HG03139 (cell line): ENCODE results near the gene CCDC149.
"Not testable (repeated sequence)": the region's sequence is repeated elsewhere in the genome, so short reads cannot be mapped to it uniquely, and the experiment has no call there.

Source experiments
- ATAC-seq: cut with Tn5 transposase; IDR thresholded peaks from one replicate; pipeline ENCODE4 v1.9.1; 2021; ENCODE audit not compliant: unreplicated experiment

Gene CCDC149

GRCh38 chr4:24917076-24917856 is 4.4 kb upstream of the CCDC149 start:
- ATAC-seq: no peak

GRCh38 chr4:24915121-24915922 is 2.5 kb upstream of the CCDC149 start:
- no peak for ATAC-seq

- ATAC-seq: no peak
Observed at GRCh38 chr4:24914460-24914859, 1.6 kb upstream of the CCDC149 start.

- no peak for ATAC-seq
Observed at GRCh38 chr4:24913119-24913485, 260 bp upstream of the CCDC149 start.

GRCh38 chr4:24910499-24910898 is 2.3 kb downstream of the CCDC149 start:
- ATAC-seq: no peak

- ATAC-seq: not testable (repeated sequence)
Observed at GRCh38 chr4:24909606-24910005, 3.2 kb downstream of the CCDC149 start.

GRCh38 chr4:24897639-24898038 is 15.2 kb downstream of the CCDC149 start:
- no peak for ATAC-seq

- ATAC-seq: no peak
Observed at GRCh38 chr4:24896977-24897376, 15.9 kb downstream of the CCDC149 start.

- no peak for ATAC-seq
Observed at GRCh38 chr4:24896056-24896455, 16.8 kb downstream of the CCDC149 start.

- ATAC-seq: no peak
Observed at GRCh38 chr4:24895461-24895860, 17.4 kb downstream of the CCDC149 start.

GRCh38 chr4:24894846-24895245 is 18.0 kb downstream of the CCDC149 start:
- no peak for ATAC-seq

- no peak for ATAC-seq
Observed at GRCh38 chr4:24894243-24894642, 18.6 kb downstream of the CCDC149 start.

- no peak for ATAC-seq
Observed at GRCh38 chr4:24892778-24893177, 20.1 kb downstream of the CCDC149 start.

- ATAC-seq: no peak
Observed at GRCh38 chr4:24892278-24892677, 20.6 kb downstream of the CCDC149 start.

- no peak for ATAC-seq
Observed at GRCh38 chr4:24890561-24891126, 22.2 kb downstream of the CCDC149 start.

- ATAC-seq: no peak
Observed at GRCh38 chr4:24889991-24890390, 22.9 kb downstream of the CCDC149 start.

- ATAC-seq: no peak
Observed at GRCh38 chr4:24888475-24889344, 24.1 kb downstream of the CCDC149 start.

GRCh38 chr4:24887881-24888430 is 24.9 kb downstream of the CCDC149 start:
- no peak for ATAC-seq

GRCh38 chr4:24886596-24886995 is 26.2 kb downstream of the CCDC149 start:
- no peak for ATAC-seq

GRCh38 chr4:24885342-24885741 is 27.5 kb downstream of the CCDC149 start:
- no peak for ATAC-seq

- ATAC-seq: no peak
Observed at GRCh38 chr4:24884902-24885301, 27.9 kb downstream of the CCDC149 start.
